ENCODE measurements around the gene FKBP7.

GRCh38 chr2:178441426-178441825 is 37.0 kb downstream of the FKBP7 start:
- TF ChIP-seq ZFP62 (CRISPR knock-in tag; IDR thresholded peaks at IDR 0.05) (no peak), ZSCAN22 (CRISPR knock-in tag; IDR thresholded peaks at IDR 0.05) (no peak), YY1 (IDR thresholded peaks at IDR 0.05; ENCODE audit: insufficient read depth, insufficient replicate concordance, low read depth, low read length) (no peak), SIX4 (CRISPR knock-in tag; IDR thresholded peaks at IDR 0.05) (no peak), CTCF (CRISPR knock-in tag; IDR thresholded peaks at IDR 0.05) (no peak), ATF4 (CRISPR knock-in tag; IDR thresholded peaks at IDR 0.05) (no peak), RAD21 (CRISPR knock-in tag; IDR thresholded peaks at IDR 0.05) (no peak), ZNF264 (CRISPR knock-in tag; IDR thresholded peaks at IDR 0.05) (no peak), MYC (CRISPR knock-in tag; IDR thresholded peaks at IDR 0.05; ENCODE audit: borderline replicate concordance) (no peak)
- TF ChIP-seq, protein P1, sequence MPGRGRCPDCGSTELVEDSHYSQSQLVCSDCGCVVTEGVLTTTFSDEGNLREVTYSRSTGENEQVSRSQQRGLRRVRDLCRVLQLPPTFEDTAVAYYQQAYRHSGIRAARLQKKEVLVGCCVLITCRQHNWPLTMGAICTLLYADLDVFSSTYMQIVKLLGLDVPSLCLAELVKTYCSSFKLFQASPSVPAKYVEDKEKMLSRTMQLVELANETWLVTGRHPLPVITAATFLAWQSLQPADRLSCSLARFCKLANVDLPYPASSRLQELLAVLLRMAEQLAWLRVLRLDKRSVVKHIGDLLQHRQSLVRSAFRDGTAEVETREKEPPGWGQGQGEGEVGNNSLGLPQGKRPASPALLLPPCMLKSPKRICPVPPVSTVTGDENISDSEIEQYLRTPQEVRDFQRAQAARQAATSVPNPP (CRISPR knock-in tag; IDR thresholded peaks at IDR 0.05) = no peak
